Loucy (cell line): Measurements from ENCODE around the gene NAGS.
"Not testable (repeated sequence)": the region's sequence is repeated elsewhere in the genome, so short reads cannot be mapped to it uniquely, and the experiment has no call there.

Experiments
- H2AFZ ChIP-seq: fragments of 200-600 bp; sonication (generic); 2 replicates; pipeline ENCODE4 v1.6.0; 2016; ENCODE audit warnings: antibody characterized with exemption, mild to moderate bottlenecking, low read length, moderate library complexity
- H3F3A ChIP-seq: fragments of 200-600 bp; 2 replicates; pipeline ENCODE4 v1.6.0; 2016; ENCODE audit warnings: antibody characterized with exemption, low read depth, mild to moderate bottlenecking
- H3K27me3 ChIP-seq: fragments of 200-600 bp; sonication (generic); 2 replicates; pipeline ENCODE4 v1.6.1; 2014; ENCODE audit warnings: low read length, mild to moderate bottlenecking; ENCODE audit not compliant: insufficient read depth, poor library complexity, severe bottlenecking
- H3K36me3 ChIP-seq: fragments of 200-600 bp; sonication (generic); 2 replicates; pipeline ENCODE4 v1.6.1; 2016; ENCODE audit warnings: low read length; ENCODE audit not compliant: insufficient read depth
- H3K4me1 ChIP-seq: fragments of 200-600 bp; sonication (generic); 2 replicates; pipeline ENCODE4 v1.5.1; 2014; ENCODE audit warnings: low read length, mild to moderate bottlenecking; ENCODE audit not compliant: insufficient read depth, poor library complexity, severe bottlenecking
- H3K4me2 ChIP-seq: fragments of 200-600 bp; sonication (generic); 2 replicates; pipeline ENCODE4 v1.6.0; 2014; ENCODE audit warnings: antibody characterized with exemption, low read length, low read depth, mild to moderate bottlenecking; ENCODE audit not compliant: poor library complexity, severe bottlenecking
- H3K4me3 ChIP-seq: fragments of 200-600 bp; sonication (generic); 2 replicates; pipeline ENCODE4 v1.5.1; 2014; ENCODE audit warnings: low read length, mild to moderate bottlenecking, mixed read lengths; ENCODE audit not compliant: poor library complexity, severe bottlenecking
- H3K79me2 ChIP-seq: fragments of 200-600 bp; sonication (generic); 2 replicates; pipeline ENCODE4 v1.6.1; 2014; ENCODE audit warnings: low read length; ENCODE audit not compliant: insufficient read depth
- H3K9ac ChIP-seq: fragments of 200-600 bp; sonication (generic); 2 replicates; pipeline ENCODE4 v1.6.0; 2014; ENCODE audit warnings: mild to moderate bottlenecking, low read depth, low read length, moderate library complexity; ENCODE audit not compliant: poor library complexity, severe bottlenecking
- H3K9me2 ChIP-seq: fragments of 200-600 bp; sonication (generic); replicated peaks from 2 replicates; pipeline ENCODE4 v1.6.1; 2016; ENCODE audit warnings: low read depth, low read length, mixed read lengths
- H3K9me3 ChIP-seq: fragments of 200-600 bp; sonication (generic); 2 replicates; pipeline ENCODE4 v1.6.1; 2014; ENCODE audit warnings: mild to moderate bottlenecking, antibody characterized with exemption, low read length, low read depth; ENCODE audit not compliant: insufficient read depth
- H4K20me1 ChIP-seq: fragments of 200-600 bp; sonication (generic); 2 replicates; pipeline ENCODE4 v1.6.0; 2014; ENCODE audit warnings: antibody characterized with exemption, low read length, mild to moderate bottlenecking; ENCODE audit not compliant: insufficient read depth, poor library complexity, severe bottlenecking
- EZH2phosphoT487 ChIP-seq: fragments of 200-600 bp; IDR thresholded peaks from 2 replicates; pipeline ENCODE4 v1.6.1; 2018; ENCODE audit warnings: antibody characterized with exemption, mild to moderate bottlenecking, moderate library complexity, borderline replicate concordance
- TF ChIP-seq, protein P1 (sequence below): fragments of 200-600 bp; sonication (generic); conservative IDR thresholded peaks from 2 replicates; pipeline ENCODE4 v1.5.1; 2014; ENCODE audit warnings: mild to moderate bottlenecking, antibody characterized with exemption, low read length

The NAGS gene

DNA sequence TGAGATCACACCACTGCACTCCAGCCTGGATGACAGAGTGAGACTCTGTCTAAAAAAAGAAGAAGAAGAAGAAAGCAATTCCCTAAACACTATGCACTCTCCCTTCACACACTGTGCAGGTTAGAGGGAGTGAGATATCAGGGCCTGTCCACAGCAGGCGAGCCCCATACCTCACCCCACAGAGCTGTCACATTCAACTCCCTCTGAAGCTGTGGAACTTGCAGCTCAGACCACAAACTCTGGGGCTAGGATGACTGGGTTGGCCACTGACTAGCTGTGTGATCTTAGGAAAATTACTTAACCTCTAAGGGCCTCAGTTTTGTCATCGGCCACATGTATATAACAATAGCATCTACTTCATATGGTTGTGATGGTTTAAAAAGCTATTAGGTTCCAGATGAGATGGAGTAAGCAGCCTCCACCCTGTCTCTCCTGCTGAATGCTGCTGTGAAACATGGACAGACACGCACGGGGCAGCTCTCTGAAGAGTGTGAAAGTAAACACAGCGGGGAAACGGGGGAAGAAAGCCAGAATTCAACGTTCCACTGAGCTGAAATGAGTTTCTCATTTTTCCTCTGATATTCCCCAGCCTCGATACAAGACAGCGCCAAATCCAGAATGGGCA, 37.1 kb upstream of the NAGS start:
- Histone ChIP-seq H2AFZ (no peak overlapping the region), H3K4me2 (no peak overlapping the region), H3K4me3 (no peak overlapping the region), H3K27me3 (no peaks in the 10 kb centered on the region), H3K79me2 (no peaks in the 10 kb centered on the region), H3K9ac (no peak overlapping the region), H3K36me3 (no peaks in the 10 kb centered on the region), H3F3A (no peaks in the 10 kb centered on the region), H3K9me3 (no peaks in the 10 kb centered on the region), H3K4me1 (no peaks in the 10 kb centered on the region), H4K20me1 (no peaks in the 10 kb centered on the region), H3K9me2 (no peaks in the 10 kb centered on the region)
- no peak for TF ChIP-seq EZH2phosphoT487
- TF ChIP-seq, protein P1, sequence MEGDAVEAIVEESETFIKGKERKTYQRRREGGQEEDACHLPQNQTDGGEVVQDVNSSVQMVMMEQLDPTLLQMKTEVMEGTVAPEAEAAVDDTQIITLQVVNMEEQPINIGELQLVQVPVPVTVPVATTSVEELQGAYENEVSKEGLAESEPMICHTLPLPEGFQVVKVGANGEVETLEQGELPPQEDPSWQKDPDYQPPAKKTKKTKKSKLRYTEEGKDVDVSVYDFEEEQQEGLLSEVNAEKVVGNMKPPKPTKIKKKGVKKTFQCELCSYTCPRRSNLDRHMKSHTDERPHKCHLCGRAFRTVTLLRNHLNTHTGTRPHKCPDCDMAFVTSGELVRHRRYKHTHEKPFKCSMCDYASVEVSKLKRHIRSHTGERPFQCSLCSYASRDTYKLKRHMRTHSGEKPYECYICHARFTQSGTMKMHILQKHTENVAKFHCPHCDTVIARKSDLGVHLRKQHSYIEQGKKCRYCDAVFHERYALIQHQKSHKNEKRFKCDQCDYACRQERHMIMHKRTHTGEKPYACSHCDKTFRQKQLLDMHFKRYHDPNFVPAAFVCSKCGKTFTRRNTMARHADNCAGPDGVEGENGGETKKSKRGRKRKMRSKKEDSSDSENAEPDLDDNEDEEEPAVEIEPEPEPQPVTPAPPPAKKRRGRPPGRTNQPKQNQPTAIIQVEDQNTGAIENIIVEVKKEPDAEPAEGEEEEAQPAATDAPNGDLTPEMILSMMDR: no peak

DNA sequence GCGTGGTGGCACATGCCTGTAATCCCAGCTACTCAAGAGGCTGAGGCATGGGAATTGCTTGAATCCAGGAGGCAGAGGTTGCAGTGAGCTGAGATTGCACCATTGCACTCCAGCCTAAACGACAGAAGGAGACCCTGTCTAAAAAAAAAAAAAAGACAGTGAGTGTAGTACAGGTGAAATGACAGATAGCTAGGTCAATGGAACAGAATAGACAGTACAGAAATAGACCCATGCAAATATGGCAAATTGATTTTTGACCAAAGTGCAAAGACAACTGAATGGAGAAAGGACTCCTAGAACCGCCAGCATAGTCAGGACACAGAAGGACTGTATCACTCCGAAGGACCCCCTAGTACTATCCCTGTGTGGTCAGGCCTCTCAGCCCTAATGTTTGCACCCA, 34.1 kb upstream of the NAGS start:
- H3K4me3 ChIP-seq: no peak overlapping the region
- no peak overlapping the region for H3K9ac ChIP-seq
- no peaks in the 10 kb centered on the region for H3K4me1 ChIP-seq
- H3F3A ChIP-seq: no peaks in the 10 kb centered on the region
- H3K36me3 ChIP-seq: no peaks in the 10 kb centered on the region
- H4K20me1 ChIP-seq: no peaks in the 10 kb centered on the region
- no peak overlapping the region for H3K4me2 ChIP-seq
- H3K27me3 ChIP-seq: no peaks in the 10 kb centered on the region
- no peak for TF ChIP-seq EZH2phosphoT487
- TF ChIP-seq, protein P1: no peak
- no peaks in the 10 kb centered on the region for H3K79me2 ChIP-seq
- no peak overlapping the region for H2AFZ ChIP-seq
- H3K9me2 ChIP-seq: no peaks in the 10 kb centered on the region
- H3K9me3 ChIP-seq: no peaks in the 10 kb centered on the region

DNA sequence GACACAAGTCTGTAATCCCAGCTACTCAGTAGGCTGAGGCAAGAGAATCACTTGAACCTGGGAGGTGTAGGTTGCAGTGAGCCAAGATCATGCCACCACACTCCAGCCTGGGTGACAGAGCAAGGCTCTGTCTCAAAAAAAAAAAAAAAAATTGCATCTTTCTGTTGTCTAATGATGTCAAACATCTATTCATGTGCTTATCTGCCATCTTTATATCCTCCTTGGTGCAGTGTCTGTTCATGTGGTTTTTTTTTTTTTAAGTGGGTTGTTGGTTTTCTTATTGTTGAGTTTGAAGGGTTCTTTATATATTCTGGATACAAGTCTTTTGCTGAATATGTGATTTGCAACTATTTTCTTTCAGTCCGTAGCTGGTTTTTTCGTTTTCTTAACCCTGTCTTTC, 33.0 kb upstream of the NAGS start:
- H3K27me3 ChIP-seq, H3K9me3 ChIP-seq, H3K4me3 ChIP-seq, H3K4me1 ChIP-seq, H3K9ac ChIP-seq, H4K20me1 ChIP-seq, H3K36me3 ChIP-seq, H3K4me2 ChIP-seq, H3K9me2 ChIP-seq, H3F3A ChIP-seq, H3K79me2 ChIP-seq, H2AFZ ChIP-seq: not testable (repeated sequence)

DNA sequence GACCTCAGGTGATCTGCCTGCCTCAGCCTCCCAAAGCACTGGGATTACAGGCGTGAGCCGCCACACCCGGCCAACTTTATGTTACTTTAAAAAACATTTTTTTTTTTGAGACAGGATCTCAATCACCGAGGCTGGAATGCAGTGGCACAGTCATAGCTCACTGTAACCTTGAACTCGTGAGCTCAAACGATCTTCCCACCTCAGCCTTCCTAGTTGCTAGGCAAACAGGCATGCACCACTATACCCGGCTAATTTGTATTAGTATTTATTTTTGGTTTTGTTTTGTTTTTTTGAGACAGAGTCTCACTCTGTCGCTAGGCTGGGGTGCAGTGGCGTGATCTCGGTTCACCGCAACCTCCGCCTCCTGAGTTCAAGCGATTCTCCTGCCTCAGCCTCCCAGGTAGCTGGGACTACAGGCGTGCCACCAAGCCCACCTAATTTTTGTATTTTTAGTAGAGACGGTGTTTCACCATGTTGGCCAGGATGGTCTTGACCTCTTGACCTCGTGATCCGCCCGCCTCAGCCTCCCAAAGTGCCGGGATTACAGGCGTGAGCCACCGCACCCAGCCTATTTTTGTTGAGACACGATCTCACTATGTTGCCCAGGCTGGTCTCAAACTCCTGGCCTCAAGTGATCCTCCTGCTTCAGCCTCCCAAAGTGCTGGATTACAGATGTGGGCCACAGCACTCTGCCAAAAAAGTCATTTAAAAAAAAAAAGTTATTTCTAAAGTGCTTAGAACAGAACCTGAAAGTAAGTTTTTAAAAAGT, 31.8 kb upstream of the NAGS start:
- H3K9me3 ChIP-seq, H3K4me3 ChIP-seq, H3K4me2 ChIP-seq, H3K9ac ChIP-seq, H2AFZ ChIP-seq, H3K36me3 ChIP-seq, H3K79me2 ChIP-seq, H3K9me2 ChIP-seq, H4K20me1 ChIP-seq, H3F3A ChIP-seq, H3K4me1 ChIP-seq, H3K27me3 ChIP-seq: not testable (repeated sequence)
